ENCODE data around the gene SOCS4.
"Not testable (repeated sequence)": the region's sequence is repeated elsewhere in the genome, so short reads cannot be mapped to it uniquely, and the experiment has no call there.

SOCS4 gene

GRCh38 chr14:55052269-55052930, 25.4 kb downstream of the SOCS4 start:
- no peak for DNase-seq

- no peak for DNase-seq
Observed at GRCh38 chr14:55053018-55053417, 26.0 kb downstream of the SOCS4 start.

GRCh38 chr14:55053500-55053899, 26.5 kb downstream of the SOCS4 start:
- no peak for DNase-seq

- DNase-seq = no peak
Observed at GRCh38 chr14:55054098-55054497, 27.1 kb downstream of the SOCS4 start.

- no peak for DNase-seq
Observed at GRCh38 chr14:55057919-55058318, 30.9 kb downstream of the SOCS4 start.

- no peak for DNase-seq
Observed at GRCh38 chr14:55059333-55059732, 32.3 kb downstream of the SOCS4 start.

- DNase-seq = no peak
Observed at GRCh38 chr14:55062517-55063351, 35.7 kb downstream of the SOCS4 start.

GRCh38 chr14:55064896-55065295, 37.9 kb downstream of the SOCS4 start:
- DNase-seq = not testable (repeated sequence)

GRCh38 chr14:55065411-55065810, 38.4 kb downstream of the SOCS4 start:
- peak in 1 of 2 donors; percentile 19 for DNase-seq

GRCh38 chr14:55066223-55066622, 39.2 kb downstream of the SOCS4 start:
- no peak for DNase-seq

GRCh38 chr14:55070981-55071411, 44.0 kb downstream of the SOCS4 start:
- DNase-seq = peak in 1 of 2 donors; percentile 23

- no peak for DNase-seq
Observed at GRCh38 chr14:55071870-55072640, 45.0 kb downstream of the SOCS4 start.

GRCh38 chr14:55073856-55074255, 46.8 kb downstream of the SOCS4 start:
- DNase-seq = no peak

GRCh38 chr14:55074662-55075061, 47.6 kb downstream of the SOCS4 start:
- no peak for DNase-seq

- no peak for DNase-seq
Observed at GRCh38 chr14:55075628-55076175, 48.7 kb downstream of the SOCS4 start.

GRCh38 chr14:55077170-55078151, 50.4 kb downstream of the SOCS4 start:
- DNase-seq = peak; percentile 30 to 57

- peak; percentile 71 to 83 for DNase-seq
Observed at GRCh38 chr14:55079961-55080360, 52.9 kb downstream of the SOCS4 start.

GRCh38 chr14:55084401-55085059, 57.5 kb downstream of the SOCS4 start:
- peak; percentile 59 to 61 for DNase-seq

- DNase-seq = no peak
Observed at GRCh38 chr14:55085060-55085660, 58.1 kb downstream of the SOCS4 start.

- DNase-seq = no peak
Observed at GRCh38 chr14:55086938-55087337, 59.9 kb downstream of the SOCS4 start.

- no peak for DNase-seq
Observed at GRCh38 chr14:55088356-55088755, 61.3 kb downstream of the SOCS4 start.
